ACHN (cell line): ENCODE measurements around the gene SPSB1.

Source experiments
- DNase-seq: peaks from one replicate; pipeline ENCODE4 v3.0.0-alpha.2; 2015
- in situ Hi-C: cut with HindIII; loops from 2 replicates; pipeline ENCODE4 v1.10.0; 2017; ENCODE audit warnings: low sequenced_read_pairs, low pct_ligation_motif_present, low pct_unique_long_range_greater_than_20kb

Gene SPSB1

DNA sequence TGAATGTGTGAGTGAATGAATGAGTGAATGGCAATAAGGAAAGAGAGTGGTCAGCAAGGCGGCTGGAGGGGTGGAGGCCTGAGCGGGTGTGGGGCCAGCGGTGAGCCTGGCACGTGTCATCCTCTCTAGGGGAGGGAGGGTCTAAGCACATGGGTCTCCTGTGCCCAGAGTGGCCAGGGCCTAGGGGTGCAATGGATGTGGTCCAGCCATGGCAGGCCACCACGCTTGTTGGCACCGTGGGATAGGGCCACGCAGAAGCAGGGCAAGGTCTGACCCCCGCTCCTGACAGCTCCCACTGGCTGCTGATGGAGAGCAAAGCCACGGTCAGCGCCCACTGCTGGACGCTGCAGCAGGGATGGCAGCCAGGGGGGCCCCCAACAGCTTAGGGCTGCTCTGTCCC lies 19.5 kb upstream of the SPSB1 start:
- in situ Hi-C loops: no loop called here

DNA sequence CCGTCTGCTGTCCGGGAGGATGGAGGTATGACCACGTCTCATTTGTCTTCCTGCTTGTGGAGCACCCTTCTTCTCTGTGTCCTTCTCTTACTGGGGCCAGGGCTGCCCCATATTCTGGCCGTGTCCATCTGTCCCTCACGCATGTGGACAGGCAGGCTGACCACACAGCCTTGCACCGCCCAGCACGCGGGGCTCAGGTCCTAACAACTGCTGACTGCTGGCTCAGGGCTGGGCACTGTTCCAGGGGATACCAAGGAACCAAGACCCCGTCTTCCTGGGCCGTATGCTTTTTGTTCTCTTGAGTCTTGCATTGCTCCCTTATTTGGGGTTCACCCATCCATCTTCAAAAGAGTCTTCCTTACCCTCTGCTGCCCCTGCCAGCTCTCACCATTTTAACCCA lies 17.5 kb upstream of the SPSB1 start:
- no peak for DNase-seq
- in situ Hi-C loops: no loop called here

More for the DNA sequence above, 19.5 kb upstream of the SPSB1 start:
- DNase-seq: no peak

- in situ Hi-C loops: no loop called here
- DNase-seq: no peak
Observed at GRCh38 chr1:9275567-9276034, 17.1 kb upstream of the SPSB1 start.

DNA sequence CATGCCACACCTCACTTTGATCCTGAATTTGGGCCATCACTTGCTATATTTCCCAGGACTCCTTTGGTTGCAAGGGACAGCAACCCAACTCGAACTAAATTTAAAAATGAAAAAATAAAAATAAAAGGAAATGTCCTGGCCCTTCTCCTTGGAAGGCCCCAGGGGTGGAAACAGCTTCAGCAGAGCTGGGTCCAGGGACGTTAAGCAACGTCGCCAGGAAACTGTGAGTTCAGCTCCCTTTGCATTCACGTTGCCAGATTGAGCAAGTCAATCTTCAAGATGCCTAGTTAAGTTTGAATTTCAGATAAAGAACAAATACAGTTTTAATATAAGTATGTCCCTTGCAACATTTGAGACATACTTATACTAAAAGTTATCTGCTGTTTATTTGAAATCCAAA lies 14.6 kb upstream of the SPSB1 start:
- no peak for DNase-seq
- in situ Hi-C loops: no loop called here

DNA sequence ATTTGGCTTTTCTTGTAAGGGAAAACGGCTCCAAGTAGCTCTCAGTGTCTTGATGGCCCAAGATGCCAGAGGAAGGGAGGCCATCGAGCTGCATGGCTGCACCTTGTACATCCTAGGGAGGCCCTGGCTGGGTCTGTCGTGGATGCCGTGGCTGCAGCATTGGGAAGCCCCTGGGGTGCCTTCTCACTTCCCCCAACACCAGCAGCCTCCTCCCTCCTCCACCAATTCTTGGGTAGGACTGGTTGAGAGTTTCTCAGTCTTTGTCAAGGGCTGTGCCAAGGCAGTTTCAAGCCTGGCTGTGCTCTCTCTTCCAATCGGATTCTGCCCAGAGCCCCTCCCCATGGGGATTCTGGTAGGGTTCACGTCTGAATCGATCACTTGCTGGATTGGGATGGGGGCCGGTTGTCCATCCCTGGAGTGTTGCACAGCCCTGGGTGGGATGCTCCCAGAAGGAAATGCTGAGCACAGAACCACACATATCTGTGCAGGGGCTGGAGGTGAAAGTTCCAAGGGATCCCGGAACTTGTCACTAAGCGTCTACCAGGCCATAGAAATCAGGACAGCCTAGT lies 14.0 kb upstream of the SPSB1 start:
- DNase-seq: no peak
- in situ Hi-C loops: no loop called here

- in situ Hi-C loops: no loop called here
- DNase-seq: no peak
Observed at GRCh38 chr1:9279172-9279840, 13.4 kb upstream of the SPSB1 start.

DNA sequence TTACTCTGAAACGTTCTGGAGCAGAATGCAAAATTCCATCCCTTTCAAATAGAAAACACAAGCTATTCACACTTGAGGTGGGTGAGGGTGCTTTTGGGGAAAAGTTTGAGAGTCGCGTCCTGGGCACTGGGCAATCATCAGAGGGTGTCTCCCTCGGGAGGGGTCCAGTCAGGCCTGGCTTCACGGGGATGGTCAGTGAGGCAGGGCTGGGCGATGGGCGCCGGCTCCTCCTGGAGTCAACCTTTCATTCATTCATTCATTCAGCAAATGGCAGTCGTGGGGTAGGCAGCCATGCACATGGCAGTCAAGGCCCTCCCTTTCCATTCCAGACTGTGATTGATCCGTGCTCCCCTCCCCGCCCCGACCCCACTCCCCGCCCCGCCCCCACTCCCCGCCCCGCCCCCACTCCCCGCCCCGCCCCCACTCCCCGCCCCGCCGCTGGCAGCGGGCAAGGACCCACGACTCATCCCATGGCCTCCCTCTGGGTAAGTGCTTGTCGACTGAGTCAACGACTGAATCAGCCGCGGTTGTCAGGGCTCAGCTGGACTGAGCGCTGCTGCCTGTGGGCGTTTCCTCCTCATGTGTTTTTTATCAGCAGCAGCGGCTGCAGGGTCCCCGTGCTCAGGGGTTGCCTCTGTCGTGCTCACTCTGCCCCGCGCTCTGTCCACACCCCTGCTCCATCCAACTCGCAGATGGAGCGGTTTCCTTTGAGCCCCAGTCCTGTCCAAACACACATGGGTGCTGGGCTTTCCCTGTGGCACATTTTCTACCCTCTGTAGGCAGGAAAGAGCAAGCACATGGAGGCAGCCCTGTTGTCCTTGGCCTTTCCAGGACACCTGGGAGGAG lies 12.5 kb upstream of the SPSB1 start:
- in situ Hi-C loops: no loop called here

GRCh38 chr1:9281071-9281827 lies 11.4 kb upstream of the SPSB1 start:
- in situ Hi-C loops: no loop called here
- no peak for DNase-seq

More for the DNA sequence above, 12.5 kb upstream of the SPSB1 start:
- peak; percentile 84 for DNase-seq

DNA sequence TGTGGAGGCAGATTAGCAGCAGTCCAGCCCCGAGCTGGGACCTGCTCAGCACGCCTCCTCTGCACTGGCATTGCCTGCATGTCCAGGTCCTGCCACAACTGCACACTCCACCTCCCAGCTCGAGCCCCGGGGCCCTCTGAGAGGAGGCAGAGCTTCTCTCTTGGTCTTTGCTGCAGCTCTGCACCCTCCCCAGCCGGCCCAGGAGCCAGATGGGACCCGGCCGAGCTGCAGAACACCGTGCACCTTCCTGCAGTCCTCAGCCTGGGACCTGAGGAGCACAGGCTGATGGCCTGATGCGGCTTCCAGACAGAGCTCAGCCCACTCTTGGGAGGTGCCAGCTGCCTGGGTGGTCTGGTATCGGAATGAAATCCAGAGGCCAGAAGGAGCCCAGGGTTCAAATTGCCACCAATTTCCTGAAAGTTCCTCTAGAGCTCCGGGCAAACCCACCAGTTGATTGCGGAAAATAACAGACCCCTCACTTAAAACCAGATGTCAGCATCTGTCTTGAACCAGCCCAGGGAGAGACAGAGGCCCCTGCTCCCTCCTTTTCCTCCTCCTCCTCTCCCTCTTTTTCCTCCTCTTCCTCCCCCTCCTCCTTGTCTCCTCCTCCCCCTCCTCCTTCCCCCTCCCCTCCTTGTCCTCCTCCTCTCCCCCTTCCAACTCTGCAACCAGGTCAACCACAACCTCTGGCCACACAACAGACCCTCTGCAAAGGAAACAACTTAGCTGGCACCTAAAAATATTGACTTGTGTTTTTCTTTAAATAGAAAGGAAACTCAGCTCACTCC lies 10.6 kb upstream of the SPSB1 start:
- in situ Hi-C loops: no loop called here
- no peak for DNase-seq

- in situ Hi-C loops: no loop called here
- DNase-seq: no peak
Observed at GRCh38 chr1:9282696-9282955, 10.1 kb upstream of the SPSB1 start.

GRCh38 chr1:9284061-9284460 lies 8.6 kb upstream of the SPSB1 start:
- DNase-seq: no peak
- in situ Hi-C loops: no loop called here

GRCh38 chr1:9286556-9286955 lies 6.1 kb upstream of the SPSB1 start:
- DNase-seq: no peak
- in situ Hi-C loops: no loop called here

DNA sequence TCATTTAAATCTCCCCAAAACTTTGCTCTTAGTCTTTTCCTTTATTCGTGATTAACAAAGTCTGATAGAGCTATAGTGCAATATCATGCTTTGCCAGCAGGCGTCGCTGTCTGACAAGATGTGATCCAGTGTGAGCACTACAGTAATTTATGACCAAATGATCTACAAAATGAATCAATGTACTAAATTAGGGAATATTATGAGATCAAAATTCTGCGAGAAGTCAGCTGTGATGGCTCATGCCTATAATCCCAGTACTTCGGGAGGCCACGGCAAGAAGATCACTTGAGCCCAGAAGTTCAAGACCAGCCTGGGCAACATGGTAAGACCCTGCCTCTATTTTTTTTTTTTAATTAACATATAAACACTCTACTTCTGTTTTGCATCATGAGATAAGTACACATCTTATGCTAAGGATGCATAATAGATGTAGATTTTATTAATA lies 3.6 kb upstream of the SPSB1 start:
- DNase-seq: peak; percentile 71
- in situ Hi-C loops: no loop called here

DNA sequence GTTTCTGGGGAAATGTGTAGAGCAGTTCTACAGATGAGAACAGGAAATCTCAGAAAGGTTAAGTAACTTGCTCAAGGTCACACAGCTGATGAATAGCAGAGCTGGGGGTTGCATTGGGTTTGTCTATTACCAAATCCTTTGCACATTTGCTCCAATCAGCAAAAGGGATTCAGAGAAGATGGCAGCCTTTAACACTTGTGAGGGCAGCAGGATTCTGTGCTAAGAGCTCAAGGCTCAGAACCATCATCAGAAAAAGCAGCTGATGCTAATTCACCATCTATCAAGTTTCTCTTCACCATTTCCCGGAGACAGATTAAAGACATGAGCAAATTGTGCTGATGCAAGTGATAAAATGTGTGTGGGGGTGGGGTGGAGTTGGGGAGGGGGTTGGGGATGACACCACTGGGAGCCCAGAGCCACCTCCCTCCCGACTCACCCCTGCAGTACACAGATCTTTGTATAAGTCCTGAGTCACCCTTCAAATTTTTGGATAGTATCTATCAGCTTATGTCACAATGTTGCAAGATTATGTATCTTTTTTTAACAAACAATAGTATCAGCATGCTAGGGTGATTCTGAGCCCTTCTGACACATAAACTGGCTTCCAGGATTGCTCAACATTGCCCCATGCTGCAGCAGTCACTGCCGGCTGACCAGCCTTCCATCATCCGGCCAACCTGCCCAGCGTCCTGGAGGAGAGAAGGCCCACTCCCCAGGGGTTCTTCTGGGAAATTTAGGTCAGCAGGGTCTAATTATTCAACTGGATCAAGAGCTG lies 2.8 kb upstream of the SPSB1 start:
- in situ Hi-C loops: no loop called here
- peak; percentile 33 for DNase-seq

DNA sequence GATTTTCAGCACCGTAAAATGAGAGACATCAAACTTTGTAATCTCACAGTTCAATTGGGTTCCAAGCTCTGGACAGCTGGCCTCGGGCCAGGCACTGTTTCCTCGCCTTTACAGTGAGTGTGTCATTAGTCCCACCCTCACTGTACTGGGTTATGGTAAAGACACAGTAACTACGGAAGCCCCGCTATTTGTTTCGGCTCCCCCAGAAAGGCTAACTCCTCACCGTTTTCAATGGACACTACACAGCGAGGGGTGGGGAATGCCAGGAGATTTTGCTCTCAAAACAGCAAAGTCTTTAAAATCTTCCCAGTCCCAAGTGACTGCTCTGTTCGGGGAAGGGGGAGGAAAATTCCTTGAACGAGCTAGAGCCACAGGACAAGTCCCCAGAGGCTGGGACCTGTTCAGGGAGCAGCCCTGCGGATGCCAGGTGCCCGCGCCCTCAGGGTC lies 757 bp upstream of the SPSB1 start:
- DNase-seq: no peak
- in situ Hi-C loops: no loop called here

DNA sequence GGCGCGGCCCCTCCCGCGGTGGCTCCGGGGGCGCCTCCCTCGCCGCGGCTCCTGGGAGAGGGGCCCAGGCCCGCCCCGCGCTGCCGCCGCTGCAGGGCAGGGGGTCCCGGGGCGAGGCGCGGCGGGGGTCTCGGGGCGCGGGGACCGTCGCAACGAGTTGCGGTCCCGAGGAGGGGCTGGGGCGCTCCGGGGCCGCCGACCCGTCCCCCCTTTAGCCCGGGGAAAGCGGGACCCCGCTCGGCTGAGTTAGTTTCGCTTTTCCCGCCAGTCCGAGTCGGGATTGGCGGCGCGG lies 493 bp downstream of the SPSB1 start:
- DNase-seq: no peak
- in situ Hi-C loops: no loop called here

DNA sequence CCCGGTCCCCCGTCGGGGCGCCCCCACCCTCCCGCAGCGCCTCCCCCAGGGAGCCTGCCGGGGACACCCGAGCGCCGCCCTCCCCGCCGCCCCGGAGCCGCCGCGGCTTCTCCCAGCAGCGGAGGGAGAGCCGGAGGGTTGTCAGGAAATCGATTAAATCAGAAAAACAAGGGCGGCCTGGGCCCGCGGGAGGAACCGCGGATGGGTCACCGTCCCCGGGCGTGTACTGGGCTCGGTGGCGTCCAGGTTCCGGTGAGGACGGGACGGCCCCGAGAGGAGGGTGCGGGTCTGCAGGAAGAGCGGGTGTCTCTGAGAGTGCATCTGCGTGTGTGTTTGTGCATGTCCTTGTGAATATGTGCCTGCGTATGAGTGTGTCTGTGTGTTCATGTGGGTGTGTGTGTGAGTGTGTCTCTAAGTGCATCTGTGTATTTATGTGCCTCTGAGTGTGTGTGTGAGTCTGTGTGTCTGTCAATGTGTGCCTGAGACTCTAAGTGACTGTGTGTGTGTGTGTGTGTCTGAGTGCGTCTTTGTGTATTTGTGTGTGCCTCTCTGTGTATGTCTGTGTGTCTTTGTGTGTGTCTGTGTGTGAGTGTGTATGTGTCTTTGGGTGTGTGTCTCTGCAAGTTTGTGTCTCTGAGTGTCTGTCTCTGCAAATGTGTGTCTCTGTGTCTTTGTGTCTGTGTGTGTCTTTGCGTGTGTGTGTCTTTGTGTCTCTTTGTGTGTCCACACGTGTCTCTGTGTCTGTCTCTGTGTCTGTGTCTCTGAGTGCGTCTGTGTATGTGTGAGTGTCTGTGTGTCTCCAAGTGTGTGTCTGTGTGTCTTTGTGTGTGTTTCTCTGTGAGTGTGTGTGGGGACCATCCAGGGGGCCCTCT lies 1.1 kb downstream of the SPSB1 start:
- in situ Hi-C loops: no loop called here
- peak; percentile 28 for DNase-seq
